Thymus (tissue), 11 donors: ENCODE results near the gene H3-3A. TPM values are rescaled to one million over a fixed set of nuclear protein-coding genes. Genes with fewer than 3 reads are reported as not detected.

ENCODE experiments used
- DNase-seq, 9 donors: peaks; one replicate each; pipeline ENCODE4 v3.0.0-alpha.2; 2013; ENCODE audit warnings: low spot score in 9 of 9, low read depth in 6 of 9, missing footprints in 1 of 9
- H3K27ac ChIP-seq, 2 donors: one replicate each; pipeline ENCODE4 v1.5.1; 2013; ENCODE audit warnings: control low read depth in 1 of 2, low read depth in 1 of 2, low read length in 1 of 2, mild to moderate bottlenecking in 1 of 2, moderate library complexity in 1 of 2
- H3K27me3 ChIP-seq, 2 donors: one replicate each; pipeline ENCODE4 v1.5.1; 2013; ENCODE audit warnings: low read length in 1 of 2; ENCODE audit not compliant: control insufficient read depth in 2 of 2, insufficient read depth in 1 of 2
- H3K36me3 ChIP-seq, 2 donors: one replicate each; pipeline ENCODE4 v1.5.1; 2013; ENCODE audit warnings: low read length in 1 of 2, mild to moderate bottlenecking in 1 of 2, moderate library complexity in 1 of 2; ENCODE audit not compliant: control insufficient read depth in 2 of 2, insufficient read depth in 2 of 2
- H3K4me1 ChIP-seq, 2 donors: one replicate each; pipeline ENCODE4 v1.5.1; 2013; ENCODE audit warnings: low read length in 2 of 2; ENCODE audit not compliant: control insufficient read depth in 2 of 2, insufficient read depth in 2 of 2
- H3K4me3 ChIP-seq, 2 donors: one replicate each; pipeline ENCODE4 v1.5.1; 2013; ENCODE audit warnings: low read length in 2 of 2, control low read depth in 1 of 2, mild to moderate bottlenecking in 1 of 2
- H3K9me3 ChIP-seq, 2 donors: one replicate each; pipeline ENCODE4 v1.5.1; 2013; ENCODE audit warnings: low read length in 1 of 2, mild to moderate bottlenecking in 1 of 2; ENCODE audit not compliant: control insufficient read depth in 2 of 2, insufficient read depth in 1 of 2
- WGBS: extraction: QIAGEN DNeasy Blood & Tissue Kit; methylation state at CpG from one replicate; pipeline ENCODE4 v1.1.7; 2013; 5-methylcytosine and 5-hydroxymethylcytosine counted together
- polyA plus RNA-seq: library from polyadenylated mRNA; stranded (reverse); fragments of 200-250 nt; gene quantifications from one replicate; pipeline ENCODE4 v1.2.3, GENCODE V29; 2013
- total RNA-seq: library from RNA; stranded (reverse); fragments of 120-200 nt; gene quantifications from one replicate; pipeline ENCODE4 v1.2.4, GENCODE V29; 2013
- donor health status: healthy.

H3-3A gene
- total and polyA plus RNA-seq, 2 donors: 725 to 1,694 TPM

DNA sequence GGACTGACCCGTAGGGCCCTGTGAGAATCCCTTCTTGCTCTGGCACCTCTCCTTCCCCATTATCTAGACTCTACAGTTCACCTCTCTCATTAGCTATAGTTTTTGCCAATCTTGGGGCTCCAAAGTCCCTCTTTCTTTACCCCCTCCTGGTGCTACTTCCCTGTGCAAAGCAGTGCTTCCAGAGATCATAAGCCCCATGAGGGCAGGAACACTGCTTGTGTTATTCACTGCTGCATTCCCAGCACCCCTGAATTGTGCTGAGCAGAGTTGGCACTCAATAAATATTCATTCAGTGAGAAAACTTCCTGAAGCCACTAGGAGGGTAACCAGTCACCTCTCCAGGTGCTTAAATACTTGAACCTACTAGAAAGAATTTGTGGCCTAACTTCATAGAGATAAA, 2.1 kb upstream of the H3-3A start:
- no peaks in the 10 kb centered on the region for H3K27me3 ChIP-seq
- H3K27ac ChIP-seq: no peak overlapping the region
- H3K36me3 ChIP-seq: peaks cover 0 to 23% of the 10 kb centered on the region in 2 donors
- H3K9me3 ChIP-seq: peaks cover 0 to 5% of the 10 kb centered on the region in 2 donors
- H3K4me3 ChIP-seq: no peak overlapping the region
- 100% methylated on average over 1 of the region's 1 CpG for WGBS
- peaks cover 7 to 10% of the 10 kb centered on the region in 2 donors for H3K4me1 ChIP-seq
- no peak for DNase-seq

DNA sequence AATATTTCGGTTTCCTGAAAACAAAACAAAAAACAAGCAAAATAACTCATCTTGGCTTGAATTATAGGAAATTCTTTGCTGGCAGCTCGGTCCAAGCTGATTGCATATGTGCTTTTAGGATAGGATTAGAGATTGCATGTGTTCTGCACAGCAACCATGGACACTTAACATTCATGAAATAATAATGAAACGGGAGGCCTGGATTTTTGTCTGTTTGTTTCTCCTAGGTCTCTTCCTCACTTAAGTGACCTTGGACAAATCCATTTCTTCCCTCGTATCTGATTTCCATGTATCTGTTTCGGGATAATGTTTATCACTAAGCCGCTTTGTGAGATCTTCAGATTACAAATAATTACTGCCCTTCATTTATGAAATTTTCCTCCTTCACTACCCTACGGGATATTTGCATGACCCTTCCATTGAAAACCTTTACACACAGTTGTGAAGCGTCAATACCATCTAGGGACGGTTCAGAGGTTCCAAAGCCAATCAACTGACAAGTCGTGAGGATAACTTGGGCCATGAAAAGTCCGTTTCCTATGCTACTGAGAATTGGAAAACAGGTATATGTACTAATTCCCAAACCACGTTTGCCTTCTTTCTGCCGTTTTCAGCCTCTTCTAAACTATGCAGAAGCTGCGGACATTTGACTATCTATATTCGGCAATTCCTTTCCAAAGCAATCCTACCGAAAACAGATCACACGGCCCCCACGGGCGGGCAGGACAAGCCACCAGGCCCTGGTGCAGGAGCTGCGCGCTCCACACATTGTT, 1.3 kb upstream of the H3-3A start:
- peaks cover 0 to 5% of the 10 kb centered on the region in 2 donors for H3K9me3 ChIP-seq
- peak overlapping the region; percentile 73 to 98 for H3K4me3 ChIP-seq
- WGBS: 21% methylated on average over 21 of the region's 21 CpGs
- peak overlapping the region; percentile 88 to 91 for H3K27ac ChIP-seq
- peak in 4 of 9 donors; percentile 35 to 51 (median 39) for DNase-seq
- H3K4me1 ChIP-seq: peaks cover 13 to 14% of the 10 kb centered on the region in 2 donors
- no peaks in the 10 kb centered on the region for H3K27me3 ChIP-seq
- peaks cover 8 to 27% of the 10 kb centered on the region in 2 donors for H3K36me3 ChIP-seq

DNA sequence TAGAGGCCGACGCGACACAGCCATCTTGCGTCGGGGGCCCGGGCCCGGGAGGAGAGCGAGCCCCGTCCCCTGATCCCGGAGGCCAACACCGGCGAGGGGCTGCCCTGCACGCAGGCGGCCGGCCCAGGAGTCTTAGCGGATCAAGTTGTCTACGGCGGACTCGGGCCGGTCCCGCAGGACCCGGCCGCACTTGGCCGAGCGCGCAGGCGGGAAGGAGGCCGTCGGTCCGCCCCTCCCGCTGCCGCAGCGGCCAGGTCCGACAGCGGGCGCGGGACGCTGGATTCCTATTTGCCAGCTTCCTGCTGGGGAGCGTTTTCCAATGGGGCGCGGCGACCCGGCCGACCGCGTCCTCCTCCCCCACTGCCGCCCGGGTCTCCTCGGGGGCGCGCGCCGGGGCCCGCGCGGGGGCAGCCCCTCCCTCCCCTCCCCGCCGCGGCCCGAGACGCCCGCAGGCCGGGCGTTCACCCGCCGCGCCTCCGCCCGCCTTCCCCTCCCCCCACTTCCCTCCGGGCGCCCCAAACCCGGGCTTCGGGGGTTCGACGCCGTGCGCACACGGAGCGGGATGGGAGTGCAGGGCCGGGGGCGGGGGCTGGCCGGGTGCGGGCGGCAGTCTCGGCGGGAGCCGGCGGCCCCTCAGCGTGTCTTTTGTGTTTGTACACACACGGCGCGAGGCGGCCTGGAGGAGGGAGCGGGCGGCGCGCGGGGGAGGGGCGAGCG, 517 bp upstream of the H3-3A start:
- Histone ChIP-seq H3K36me3 (peaks cover 11 to 32% of the 10 kb centered on the region in 2 donors), H3K27me3 (no peaks in the 10 kb centered on the region), H3K4me3 (peak overlapping the region; percentile 73 to 98), H3K4me1 (peaks cover 13 to 18% of the 10 kb centered on the region in 2 donors), H3K27ac (peak overlapping the region; percentile 88 to 91), H3K9me3 (peaks cover 0 to 5% of the 10 kb centered on the region in 2 donors)
- peak in 4 of 9 donors; percentile 19 to 78 (median 52) for DNase-seq
- under 1% methylated on average over 100 of the region's 100 CpGs for WGBS

DNA sequence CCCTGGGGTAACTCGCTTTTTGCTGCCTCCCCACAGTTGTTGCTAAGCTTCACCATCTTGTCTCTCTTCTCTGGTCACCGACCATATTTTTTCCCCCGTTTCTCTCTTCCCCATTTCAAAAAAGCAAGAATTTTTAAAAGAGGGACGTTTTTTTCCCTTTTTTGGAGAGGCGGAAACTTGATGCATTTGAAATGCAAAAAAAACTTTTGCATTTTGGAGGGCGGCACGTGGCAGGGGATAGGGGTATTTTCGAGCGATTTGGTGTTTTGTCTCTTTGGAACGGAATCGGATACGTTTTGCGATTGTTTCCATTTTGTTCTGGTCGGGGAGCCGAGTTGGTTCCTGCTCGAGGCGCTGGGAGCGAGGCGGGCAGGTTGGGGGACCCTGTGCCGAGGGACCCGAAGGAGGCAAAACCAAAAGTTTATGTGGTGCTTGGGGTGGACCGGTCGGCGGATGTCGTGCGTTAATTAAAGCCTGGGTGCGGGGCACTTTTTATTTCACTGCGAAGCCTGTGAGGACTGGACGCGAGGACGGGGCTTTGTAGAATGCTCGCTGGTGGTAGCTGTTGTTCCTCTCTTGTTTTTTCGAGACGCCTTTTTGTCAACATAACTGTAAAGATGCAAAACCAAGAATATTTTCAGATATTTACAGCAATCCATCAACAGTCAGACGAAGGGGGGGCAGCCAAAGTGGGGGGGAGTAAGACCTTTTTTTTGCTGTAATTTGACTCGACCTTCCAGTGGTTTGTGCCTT, 884 bp downstream of the H3-3A start:
- H3K4me3 ChIP-seq: peak overlapping the region; percentile 70 to 98
- peaks cover 0 to 5% of the 10 kb centered on the region in 2 donors for H3K9me3 ChIP-seq
- no peaks in the 10 kb centered on the region for H3K27me3 ChIP-seq
- peak overlapping the region; percentile 100 for H3K27ac ChIP-seq
- peaks cover 16 to 20% of the 10 kb centered on the region in 2 donors for H3K4me1 ChIP-seq
- peaks cover 18 to 42% of the 10 kb centered on the region in 2 donors for H3K36me3 ChIP-seq
- DNase-seq: peak in 7 of 9 donors; percentile 42 to 85 (median 59)
- under 1% methylated on average over 36 of the region's 36 CpGs for WGBS

DNA sequence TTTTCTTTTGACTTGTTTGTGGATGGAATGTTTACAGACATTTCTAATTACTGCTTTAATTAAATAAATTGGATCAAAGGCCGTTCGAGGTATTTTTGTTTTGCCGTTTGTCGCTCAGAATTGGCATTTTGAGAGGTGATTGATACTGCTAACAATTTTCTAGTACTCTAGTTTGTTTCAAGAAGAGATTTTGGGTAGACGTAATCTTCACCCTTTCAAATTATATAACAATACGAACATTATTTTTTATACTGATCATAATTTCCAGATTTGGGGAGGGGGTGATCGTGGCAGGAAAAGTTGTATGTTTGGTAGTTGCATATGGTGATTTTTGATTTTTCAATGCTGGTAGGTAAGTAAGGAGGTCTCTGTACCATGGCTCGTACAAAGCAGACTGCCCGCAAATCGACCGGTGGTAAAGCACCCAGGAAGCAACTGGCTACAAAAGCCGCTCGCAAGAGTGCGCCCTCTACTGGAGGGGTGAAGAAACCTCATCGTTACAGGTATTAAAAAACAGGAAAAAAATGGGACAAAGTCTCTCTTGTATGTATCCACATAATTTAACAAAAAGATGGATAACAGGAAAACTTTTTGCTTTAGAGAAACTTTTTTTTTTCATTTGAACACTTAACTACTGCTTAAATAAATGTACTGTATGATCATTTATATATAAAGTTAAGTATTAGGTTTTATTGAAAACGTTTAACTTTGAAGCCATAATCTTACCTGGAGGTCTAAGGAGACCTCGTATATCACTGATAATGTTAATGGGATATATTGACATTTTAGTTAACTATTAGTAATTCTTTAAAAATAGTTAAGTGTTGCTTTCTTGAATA, 1.7 kb downstream of the H3-3A start:
- H3K27ac ChIP-seq: peak overlapping the region; percentile 100
- WGBS: under 1% methylated on average over 17 of the region's 17 CpGs
- H3K4me3 ChIP-seq: peak overlapping the region; percentile 70 to 98
- H3K4me1 ChIP-seq: peaks cover 16 to 20% of the 10 kb centered on the region in 2 donors
- no peaks in the 10 kb centered on the region for H3K27me3 ChIP-seq
- DNase-seq: peak in 5 of 9 donors; percentile 30 to 56 (median 35)
- peaks cover 22 to 46% of the 10 kb centered on the region in 2 donors for H3K36me3 ChIP-seq
- H3K9me3 ChIP-seq: peaks cover 0 to 5% of the 10 kb centered on the region in 2 donors

DNA sequence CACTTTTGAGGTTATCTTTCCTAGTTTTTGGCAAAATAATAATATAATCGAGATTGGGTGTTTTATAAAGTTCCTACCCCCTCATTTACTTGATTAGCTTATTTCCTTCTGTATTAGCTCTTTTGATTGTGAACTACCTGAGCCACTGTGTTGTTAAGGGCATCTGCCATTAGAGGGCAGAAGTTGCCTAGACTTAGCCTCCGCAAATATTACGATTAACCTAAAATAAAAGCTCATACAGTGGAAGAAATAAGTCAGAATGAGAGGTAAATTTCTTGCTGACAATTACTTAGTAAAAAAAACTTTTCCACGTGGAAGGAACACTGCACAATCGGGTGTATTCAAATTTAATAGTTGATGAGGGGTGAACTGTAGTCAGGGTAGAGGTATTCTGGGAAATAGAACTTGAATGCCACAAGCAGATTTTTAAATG, 2.3 kb downstream of the H3-3A start:
- peaks cover 16 to 20% of the 10 kb centered on the region in 2 donors for H3K4me1 ChIP-seq
- H3K4me3 ChIP-seq: peak overlapping the region; percentile 46 to 70
- peaks cover 22 to 52% of the 10 kb centered on the region in 2 donors for H3K36me3 ChIP-seq
- peaks cover 0 to 5% of the 10 kb centered on the region in 2 donors for H3K9me3 ChIP-seq
- 1% methylated on average over 5 of the region's 5 CpGs for WGBS
- H3K27me3 ChIP-seq: no peaks in the 10 kb centered on the region
- H3K27ac ChIP-seq: no peak overlapping the region
- peak in 7 of 9 donors; percentile 29 to 80 (median 55) for DNase-seq

DNA sequence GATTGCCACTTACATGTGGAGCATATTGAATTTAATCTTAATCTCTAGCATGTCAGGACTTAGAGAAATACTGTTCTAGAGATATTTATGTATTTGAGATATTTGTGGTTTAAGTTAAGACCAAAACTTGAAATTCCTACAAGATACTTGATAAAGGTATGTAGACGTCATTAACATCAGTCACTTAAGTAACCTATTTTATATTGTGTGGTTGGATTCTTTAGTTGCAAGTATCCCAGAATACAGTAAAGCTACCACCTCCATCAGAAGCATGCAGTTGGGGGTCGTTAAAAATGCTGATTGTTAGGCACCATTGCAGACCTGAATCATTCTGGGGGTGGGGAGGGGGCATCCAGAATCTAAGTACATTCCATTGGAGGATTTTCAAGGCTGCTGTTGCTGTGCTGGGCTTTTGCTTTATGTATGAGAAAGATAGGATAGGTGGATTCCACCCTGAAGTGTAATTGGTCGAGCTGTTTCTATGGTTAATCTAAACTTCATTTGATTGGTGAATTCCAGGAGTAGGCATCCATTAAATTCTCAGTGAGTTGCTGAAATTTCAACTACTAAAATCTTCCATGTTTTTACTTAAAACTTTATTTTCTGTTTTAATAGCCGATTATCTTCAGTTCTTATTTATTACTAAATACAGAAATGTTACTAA, 4.0 kb downstream of the H3-3A start:
- 78% methylated on average over 4 of the region's 4 CpGs for WGBS
- H3K4me3 ChIP-seq: no peak overlapping the region

More for the DNA sequence above, 4.0 kb downstream of the H3-3A start:
- no peaks in the 10 kb centered on the region for H3K27me3 ChIP-seq
- no peak overlapping the region for H3K27ac ChIP-seq
- no peak for DNase-seq
- H3K4me1 ChIP-seq: peaks cover 10 to 11% of the 10 kb centered on the region in 2 donors
- peaks cover 27 to 60% of the 10 kb centered on the region in 2 donors for H3K36me3 ChIP-seq
- peaks cover 0 to 5% of the 10 kb centered on the region in 2 donors for H3K9me3 ChIP-seq
